Epithelial cell of esophagus (primary cell): ENCODE measurements around the gene DTNA.
"Not testable (repeated sequence)": the region's sequence is repeated elsewhere in the genome, so short reads cannot be mapped to it uniquely, and the experiment has no call there.

Source experiments
- DNase-seq: peaks from one replicate; pipeline ENCODE4 v3.0.0; 2010; ENCODE audit warnings: low read depth
- H3K4me3 ChIP-seq: 2 replicates; pipeline ENCODE4 v1.5.1; 2011; ENCODE audit warnings: mild to moderate bottlenecking, low read length, control low read depth
- TF ChIP-seq, protein P1 (sequence below): IDR thresholded peaks from 2 replicates; pipeline ENCODE4 v1.5.1; 2011; ENCODE audit warnings: low read depth, mild to moderate bottlenecking, low read length, control low read depth, inconsistent platforms; ENCODE audit not compliant: insufficient read depth; ENCODE audit errors: missing control alignments

The DTNA gene

DNA sequence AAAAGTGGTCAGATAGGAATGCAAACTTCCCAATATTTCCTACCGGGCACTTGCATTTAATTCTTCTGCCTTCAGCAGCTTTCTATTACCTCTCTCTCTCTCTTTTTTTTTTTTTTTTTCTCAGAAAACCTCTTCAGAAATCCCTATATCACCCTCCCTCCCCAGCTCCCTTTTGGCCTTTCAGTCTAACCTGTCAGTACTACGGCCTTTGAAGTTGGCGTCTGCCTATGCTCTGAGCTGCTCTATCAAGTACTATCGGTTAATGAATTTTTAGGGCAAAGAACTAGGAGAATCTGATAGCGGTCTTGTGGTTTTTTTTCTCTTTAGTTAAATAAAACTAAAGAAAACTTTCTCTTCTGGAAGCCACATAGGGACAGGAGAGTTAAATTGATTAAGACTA, 208.8 kb downstream of the DTNA start:
- TF ChIP-seq, protein P1, sequence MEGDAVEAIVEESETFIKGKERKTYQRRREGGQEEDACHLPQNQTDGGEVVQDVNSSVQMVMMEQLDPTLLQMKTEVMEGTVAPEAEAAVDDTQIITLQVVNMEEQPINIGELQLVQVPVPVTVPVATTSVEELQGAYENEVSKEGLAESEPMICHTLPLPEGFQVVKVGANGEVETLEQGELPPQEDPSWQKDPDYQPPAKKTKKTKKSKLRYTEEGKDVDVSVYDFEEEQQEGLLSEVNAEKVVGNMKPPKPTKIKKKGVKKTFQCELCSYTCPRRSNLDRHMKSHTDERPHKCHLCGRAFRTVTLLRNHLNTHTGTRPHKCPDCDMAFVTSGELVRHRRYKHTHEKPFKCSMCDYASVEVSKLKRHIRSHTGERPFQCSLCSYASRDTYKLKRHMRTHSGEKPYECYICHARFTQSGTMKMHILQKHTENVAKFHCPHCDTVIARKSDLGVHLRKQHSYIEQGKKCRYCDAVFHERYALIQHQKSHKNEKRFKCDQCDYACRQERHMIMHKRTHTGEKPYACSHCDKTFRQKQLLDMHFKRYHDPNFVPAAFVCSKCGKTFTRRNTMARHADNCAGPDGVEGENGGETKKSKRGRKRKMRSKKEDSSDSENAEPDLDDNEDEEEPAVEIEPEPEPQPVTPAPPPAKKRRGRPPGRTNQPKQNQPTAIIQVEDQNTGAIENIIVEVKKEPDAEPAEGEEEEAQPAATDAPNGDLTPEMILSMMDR = no peak
- no peak overlapping the region for H3K4me3 ChIP-seq
- no peak for DNase-seq

DNA sequence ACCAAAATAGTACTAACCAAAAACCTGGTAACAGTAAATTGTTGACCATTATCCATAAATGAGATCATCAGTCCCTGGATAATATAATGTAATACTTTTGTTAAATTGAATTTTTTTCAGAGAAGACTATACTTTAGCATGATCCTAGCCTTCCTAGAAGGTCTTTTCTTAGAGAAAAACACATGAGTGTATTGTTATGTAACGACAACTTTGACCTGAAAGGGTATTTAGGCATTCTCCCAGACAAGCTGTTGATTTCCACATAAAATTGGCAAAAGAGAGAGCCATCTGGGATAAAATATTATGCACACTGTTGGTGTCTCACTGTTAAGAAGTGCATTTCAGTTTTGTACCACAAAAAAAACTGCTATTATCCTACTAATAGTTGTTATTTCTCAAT, 211.1 kb downstream of the DTNA start:
- TF ChIP-seq, protein P1 = no peak
- no peak overlapping the region for H3K4me3 ChIP-seq
- DNase-seq = no peak

DNA sequence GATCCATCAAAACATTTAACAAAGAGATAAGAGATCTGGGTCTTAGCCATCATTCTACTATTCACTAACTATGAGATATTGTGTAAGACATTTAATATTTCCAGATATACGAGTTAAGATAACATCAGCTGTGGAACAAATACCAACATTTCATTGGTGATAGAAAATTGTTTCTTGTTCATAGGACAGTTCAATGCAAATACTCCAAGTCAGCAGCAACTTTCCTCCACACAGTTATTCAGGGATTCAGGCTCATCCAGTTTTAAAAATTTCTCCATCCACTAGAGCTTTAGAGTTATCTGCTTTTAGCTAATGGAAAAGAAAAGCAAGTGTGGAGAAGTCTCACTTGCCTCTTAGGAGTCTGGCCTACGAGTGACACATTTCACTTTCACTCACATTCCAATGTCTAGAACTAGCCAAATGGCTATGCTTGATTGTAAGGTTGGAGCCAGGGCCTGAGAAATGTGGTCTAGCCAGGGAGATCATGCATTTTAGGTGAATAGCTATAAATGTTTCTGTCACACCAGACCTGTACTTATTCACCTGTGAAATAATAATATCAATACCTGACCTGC, 211.8 kb downstream of the DTNA start:
- TF ChIP-seq, protein P1 = no peak
- no peak for DNase-seq
- no peak overlapping the region for H3K4me3 ChIP-seq

DNA sequence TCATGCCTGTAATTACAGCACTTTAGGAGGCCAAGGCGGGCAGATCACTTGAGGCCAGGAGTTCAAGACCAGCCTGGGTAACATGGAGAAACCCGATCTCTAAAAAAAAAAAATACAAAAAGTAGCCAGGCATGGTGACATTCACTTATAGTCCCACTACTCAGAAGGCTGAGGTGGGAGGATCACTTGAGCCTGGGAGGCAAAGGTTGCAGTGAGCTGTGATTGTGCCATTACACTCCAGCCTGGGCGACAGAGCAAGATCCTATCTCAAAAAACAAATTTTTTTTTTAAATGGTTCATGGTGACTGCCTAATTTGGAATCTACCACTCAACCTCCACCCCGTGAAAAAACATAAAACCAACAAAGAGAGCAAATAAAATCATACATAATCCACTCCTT, 212.5 kb downstream of the DTNA start:
- DNase-seq, H3K4me3 ChIP-seq: not testable (repeated sequence)

DNA sequence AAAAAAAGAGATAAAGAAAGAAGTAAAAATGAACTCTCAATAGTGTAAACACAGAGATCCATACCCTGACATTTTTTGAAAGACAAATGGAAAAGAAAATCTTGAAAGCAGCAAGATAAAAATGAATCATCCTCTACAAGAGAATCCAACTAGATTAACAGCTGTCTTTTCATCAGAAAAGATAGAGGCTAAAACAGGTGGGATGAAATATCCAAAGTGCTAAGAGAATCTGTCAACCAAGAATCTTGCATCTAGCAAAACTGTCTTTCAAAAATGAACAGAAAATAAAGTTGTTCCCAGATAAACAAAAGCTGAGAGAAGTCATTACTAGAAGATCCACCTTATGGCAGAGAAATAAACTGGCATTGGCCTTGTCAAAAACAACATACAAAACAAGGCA, 213.8 kb downstream of the DTNA start:
- TF ChIP-seq, protein P1 = no peak

DNA sequence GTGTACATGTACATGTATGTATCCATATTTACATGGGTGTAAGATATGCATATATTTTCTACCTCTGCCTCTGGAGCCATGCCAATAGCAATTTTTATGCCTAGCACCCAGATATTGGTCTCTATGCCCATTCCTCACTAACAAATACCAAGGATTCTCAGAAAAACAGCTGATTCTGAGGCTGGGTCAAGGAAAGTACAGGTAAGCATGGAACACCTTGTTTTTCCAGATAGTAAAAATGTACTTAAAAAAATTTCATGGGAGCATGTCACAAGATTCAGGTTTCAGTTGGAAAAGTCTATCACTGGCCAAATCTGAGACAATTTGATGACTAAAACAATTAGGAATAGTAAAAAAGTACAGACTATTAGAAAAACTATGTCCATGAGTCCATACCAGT, 216.6 kb downstream of the DTNA start:
- no peak for DNase-seq
- no peak overlapping the region for H3K4me3 ChIP-seq
- TF ChIP-seq, protein P1 = no peak

More for the DNA sequence above, 213.8 kb downstream of the DTNA start:
- DNase-seq = no peak
- H3K4me3 ChIP-seq = no peak overlapping the region

DNA sequence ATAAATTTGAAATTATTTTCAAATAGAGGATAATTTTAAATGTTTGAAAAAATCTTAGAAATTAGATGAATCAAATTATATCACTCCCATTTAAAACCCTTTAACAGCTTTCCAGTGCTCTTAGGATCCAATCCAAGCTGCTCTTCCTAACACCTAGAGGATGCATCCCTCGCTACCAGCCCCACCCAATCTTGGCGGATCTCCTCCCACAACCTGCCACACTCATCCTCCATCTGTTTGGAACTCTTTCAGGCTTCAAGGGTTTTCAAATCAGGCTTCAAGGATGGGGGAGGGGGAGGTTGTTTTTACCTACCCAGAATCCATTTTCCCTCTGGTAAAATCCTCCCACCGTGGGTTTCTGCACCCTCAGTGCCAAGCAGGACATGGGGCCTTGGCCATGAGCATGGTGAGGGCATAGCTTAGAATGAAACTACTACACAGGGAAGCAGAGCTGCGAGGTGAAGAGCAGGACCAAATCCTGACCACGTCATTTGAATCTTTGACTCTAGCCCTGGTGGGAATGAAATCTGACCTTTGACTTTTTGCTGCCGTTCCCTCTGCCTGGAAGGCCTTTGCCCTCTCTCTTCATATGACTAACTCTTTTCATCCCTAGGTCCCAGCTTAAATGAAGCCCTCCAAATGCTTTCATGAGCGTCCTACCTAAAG, 218.1 kb downstream of the DTNA start:
- TF ChIP-seq, protein P1 = no peak
- DNase-seq = no peak
- H3K4me3 ChIP-seq = no peak overlapping the region
